GM18868 (cell line): ENCODE data around the gene LYG2.
"Not testable (repeated sequence)": the region's sequence is repeated elsewhere in the genome, so short reads cannot be mapped to it uniquely, and the experiment has no call there.

Experiments used
- ATAC-seq: cut with Tn5 transposase; IDR thresholded peaks from one replicate; pipeline ENCODE4 v1.9.1; 2021; ENCODE audit warnings: mild to moderate bottlenecking, moderate library complexity; ENCODE audit not compliant: unreplicated experiment

The LYG2 gene, protein sequence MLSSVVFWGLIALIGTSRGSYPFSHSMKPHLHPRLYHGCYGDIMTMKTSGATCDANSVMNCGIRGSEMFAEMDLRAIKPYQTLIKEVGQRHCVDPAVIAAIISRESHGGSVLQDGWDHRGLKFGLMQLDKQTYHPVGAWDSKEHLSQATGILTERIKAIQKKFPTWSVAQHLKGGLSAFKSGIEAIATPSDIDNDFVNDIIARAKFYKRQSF

DNA sequence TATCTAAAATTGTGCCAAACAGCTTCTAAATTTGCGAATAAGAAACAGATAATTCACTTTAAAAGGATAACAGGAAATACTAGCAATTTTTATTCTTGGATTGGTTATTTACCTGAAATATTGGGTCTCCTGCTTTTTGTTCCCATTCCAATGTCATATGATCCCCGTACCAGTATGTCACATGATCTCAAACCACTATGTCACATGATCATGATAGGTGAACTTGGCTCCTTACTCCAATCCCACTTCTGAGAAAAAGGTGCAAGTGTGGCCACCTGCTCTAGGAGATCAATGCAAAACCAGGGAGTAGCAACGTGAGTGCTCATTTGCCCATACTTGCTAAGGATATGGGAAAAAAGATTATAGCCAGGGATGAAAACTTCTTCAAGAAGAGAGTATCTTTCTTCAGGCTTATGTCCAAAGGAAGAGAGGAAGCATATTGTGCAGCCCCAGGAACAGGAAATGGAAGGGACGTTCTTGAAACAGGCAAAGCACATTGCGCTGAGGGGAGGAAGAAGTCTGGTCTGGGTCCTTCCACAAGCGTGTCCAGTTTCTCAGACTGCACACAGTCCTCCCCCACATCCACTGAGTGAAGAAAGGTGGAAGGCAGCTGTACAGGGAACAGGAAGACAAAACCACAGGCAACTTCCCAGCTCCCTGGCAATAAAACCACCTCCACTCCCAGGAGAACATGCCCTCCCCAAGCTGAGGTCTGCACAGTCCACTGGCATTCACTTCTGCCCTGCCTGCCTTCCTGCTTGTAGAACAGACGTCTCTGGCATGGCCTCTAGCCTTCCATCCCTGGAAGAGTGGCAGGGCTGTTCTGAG is at the start of gene LYG2:
TSS of gene LYG2 (minus strand) at position 176 of the 828 bp plus-strand sequence. CDS start 1,406 bp downstream, outside the sequence.
- ATAC-seq = no peak

DNA sequence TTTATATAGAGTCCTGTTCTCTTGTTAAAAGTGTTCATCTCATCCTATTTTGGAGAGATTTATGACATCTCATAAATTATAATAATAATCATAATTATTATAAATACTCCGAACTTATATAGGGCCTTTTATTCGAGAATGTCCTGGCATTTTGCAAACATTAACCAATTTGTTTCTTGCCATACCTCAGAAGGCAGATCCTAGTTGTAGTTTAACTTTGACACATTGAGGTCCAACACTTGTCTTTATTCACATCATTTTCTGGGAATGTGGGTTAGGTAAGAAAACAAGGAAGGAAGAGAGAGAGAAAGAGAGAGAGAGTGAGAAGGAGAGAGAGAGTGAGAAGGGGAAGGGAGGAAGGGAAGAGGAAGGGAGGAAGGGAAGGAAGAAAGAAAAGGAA is 45.6 kb upstream of the LYG2 start, which contains the start of gene LYG1:
TSS of gene LYG1 (minus strand) at position 101 of the 400 bp plus-strand sequence. CDS start 5,527 bp downstream, outside the sequence.
- not testable (repeated sequence) for ATAC-seq

DNA sequence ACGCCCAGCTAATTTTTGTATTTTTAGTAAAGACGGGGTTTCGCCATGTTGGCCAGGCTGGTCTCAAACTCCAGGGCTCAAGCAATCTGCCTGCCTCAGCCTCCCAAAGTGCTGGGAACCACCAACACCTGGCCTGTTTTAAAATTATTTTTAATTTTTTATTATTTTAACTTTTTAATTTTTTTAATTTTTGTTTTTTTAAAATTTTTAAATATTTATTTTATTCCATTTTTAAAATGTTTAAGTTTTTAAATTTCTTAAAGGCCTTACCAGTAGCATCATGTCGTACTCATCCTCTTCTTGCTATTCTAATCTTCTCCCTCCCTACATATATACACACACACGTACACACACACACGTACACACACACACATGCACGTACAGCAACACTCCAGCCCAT is 44.1 kb upstream of the LYG2 start:
- ATAC-seq = no peak

DNA sequence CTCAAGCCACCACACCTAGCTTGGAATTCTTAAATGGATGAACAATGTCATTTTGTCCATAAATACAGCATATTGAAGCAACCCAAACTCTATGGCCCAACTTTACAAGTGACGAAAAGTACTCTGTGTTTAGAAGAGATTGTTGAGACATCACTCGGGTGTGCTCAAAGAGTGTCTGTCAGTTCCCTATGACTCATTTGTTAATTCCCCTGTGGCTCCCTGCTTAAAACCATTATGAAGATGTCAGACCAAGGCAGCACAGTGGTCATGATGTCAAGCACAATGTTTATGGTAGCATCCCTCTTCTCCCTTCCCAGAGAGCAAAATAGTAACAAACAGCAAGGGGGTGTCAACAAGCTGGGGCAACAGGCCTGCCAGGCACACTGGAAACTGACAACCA is 42.5 kb upstream of the LYG2 start:
- ATAC-seq = no peak

DNA sequence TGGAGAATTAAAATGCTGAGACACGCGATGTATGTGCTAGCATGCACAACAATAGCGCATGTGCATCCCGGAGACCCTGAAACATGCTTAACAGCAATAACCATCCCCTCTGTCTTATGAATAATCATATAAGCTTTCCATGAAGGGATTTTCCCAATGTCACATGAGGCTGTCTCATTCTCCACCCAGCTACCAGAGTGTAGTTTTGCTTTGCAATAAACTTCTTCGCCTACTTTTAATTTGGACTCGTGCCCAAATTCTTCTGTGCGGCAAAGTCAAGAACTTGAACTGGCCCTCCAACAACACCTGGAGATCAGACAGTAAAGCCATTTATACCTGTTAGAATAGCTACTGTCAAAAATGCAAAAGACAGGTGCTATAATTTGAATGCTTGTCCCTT is 30.1 kb upstream of the LYG2 start:
- no peak for ATAC-seq

DNA sequence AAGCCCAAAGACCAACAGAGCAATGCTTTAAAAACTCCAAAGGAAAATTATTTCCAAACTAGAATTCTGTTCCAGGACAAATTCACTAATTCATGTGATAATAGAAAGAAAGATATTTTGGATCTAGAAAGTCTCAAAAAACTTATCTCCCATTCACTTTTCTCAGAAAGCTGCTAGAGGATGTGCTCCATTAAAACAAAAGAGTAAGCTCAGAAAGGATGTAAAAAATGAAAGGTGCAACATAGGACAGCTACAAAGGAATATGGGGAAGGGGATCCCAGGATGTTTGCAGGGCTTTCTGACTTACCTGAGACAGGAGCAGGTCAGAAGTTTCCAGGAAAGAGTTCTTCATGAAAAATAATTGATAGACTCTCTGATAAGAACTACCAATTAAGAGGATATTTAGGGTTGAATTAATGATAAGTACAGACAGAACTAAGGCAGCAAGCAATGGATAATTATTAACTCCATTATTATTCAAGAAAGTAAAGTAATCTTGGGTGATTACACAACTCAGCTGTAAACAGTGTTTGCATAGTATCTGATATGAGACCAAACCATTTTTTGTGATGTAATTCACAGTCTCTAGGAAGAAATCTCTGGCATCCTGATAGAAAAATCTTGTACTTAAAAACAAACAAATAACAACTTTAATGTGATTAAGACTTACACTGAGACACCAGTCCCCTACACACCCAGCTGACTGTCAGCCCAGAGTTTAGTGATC is 24.7 kb upstream of the LYG2 start:
- no peak for ATAC-seq

DNA sequence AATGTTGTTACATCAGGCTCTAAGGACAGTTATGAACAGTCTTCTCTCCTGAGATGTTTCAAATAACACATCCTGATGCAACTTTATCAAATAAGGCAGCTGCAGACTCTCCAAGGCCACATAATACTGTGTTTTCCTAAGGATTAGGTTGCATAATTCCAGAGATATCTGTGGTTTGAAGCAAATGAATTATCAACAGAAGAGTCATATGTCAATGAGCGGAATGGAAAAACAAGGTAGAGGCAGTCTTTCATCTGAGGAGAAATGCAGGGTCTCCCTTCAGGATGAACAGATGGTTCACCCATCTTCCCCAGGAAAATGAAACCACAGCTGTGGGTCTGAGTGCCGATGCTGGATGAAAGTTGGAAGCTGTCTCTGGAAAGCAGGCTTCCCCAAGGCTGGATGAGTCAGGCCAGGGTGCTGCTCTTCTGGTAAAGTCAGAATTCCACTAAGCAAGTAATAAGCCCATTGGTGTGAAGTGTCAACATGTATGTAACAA is 23.4 kb upstream of the LYG2 start:
- ATAC-seq = no peak

DNA sequence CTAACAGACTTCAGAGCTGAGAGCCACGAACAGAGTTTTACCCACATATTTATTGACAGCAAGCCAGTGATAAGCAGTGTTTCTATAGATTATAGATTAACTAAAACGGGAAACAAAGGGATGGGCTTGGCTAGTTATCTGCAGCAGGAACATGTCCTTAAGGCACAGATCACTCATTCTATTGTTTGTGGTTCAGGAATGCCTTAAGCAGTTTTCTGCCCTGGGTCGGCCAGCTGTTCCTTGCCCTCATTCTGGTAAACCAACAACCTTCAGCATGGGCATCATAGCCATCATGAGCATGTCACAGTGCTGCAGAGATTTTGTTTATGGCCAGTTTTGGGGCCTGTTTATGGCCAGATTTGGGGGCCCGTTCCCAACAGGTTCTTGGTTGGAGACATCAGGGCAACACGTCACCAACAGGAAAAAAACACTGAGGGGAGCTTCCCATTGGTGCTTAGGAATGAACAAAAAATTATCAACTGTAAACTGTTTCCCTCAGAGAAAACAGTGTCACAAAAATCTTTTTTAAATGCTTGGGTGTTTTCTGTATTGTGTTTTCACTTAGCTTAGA is 22.8 kb upstream of the LYG2 start:
- ATAC-seq = not testable (repeated sequence)

DNA sequence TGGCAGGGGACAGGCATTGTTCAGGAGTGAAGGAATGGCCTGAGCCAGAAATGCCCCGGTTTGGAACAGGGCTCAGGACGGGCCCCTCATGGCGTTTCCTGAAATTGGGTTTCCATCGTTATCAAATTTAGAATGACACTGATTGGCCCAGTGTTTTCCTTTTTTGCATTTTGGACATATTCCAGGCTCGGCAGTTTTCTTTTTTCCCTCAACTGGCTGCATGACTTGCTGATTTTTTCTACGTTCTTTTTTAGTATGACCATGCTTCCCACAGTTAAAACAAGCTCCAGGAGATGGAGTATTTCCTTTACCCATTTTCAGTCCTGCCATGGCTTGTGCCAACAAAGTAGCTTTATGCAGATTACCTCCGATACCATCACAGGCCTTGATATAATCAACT is 20.4 kb upstream of the LYG2 start:
- no peak for ATAC-seq

DNA sequence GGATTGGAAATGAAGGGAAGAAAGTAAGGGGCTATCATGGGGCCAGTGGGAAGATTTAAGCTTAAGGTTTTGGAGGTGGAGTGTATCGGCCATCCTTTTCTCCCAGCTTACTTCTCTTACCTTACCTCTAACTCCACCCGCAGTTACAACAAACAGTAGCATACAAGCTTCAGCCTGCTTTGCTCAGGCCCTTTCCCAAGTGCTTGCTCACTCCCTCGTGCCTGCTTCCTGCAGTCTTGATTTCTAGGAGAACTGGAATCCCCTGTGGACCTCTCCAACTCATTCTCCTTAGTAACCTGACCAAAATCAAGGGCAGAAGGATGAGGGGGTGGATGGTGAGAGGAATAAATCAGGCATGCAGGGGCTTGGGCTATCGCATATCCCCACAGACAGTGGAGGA is 5.8 kb upstream of the LYG2 start:
- no peak for ATAC-seq

DNA sequence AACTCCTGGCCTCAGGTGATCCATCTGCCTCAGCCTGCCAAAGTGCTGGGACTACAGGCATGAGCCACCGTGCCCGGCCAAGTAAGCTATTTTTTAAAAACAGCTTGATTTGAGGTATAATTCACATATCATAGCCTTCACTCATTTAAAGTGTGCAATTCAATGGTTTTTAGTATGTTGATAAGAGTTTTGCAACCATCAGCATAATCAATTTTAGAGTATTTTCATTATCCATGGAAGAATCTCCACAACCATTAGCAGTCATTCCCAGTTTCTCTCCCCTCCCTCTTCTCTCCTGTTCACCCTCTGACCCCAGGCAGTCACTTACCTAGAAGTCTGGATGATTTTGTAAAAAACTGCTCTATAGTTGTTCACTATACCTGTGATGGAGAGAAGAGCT is 4.7 kb upstream of the LYG2 start:
- ATAC-seq = no peak

DNA sequence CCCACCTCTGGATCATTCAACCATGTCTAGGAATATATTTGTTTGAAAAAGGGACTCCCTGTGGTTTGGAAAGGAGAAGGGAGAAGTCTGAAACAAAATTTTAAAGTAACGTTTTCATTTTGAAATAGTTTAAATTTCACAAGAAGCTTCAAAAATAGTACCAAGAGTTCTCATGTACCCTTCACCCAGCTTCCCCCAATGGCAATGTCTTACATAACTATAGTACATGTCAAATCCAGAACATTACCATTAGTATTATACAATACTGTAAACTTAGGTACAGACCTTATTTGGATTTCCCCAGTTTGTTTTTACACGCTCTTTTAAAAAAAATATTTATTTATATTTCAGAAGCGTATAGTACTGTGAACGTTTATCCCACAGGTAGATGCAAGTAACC is 4.0 kb upstream of the LYG2 start:
- no peak for ATAC-seq

DNA sequence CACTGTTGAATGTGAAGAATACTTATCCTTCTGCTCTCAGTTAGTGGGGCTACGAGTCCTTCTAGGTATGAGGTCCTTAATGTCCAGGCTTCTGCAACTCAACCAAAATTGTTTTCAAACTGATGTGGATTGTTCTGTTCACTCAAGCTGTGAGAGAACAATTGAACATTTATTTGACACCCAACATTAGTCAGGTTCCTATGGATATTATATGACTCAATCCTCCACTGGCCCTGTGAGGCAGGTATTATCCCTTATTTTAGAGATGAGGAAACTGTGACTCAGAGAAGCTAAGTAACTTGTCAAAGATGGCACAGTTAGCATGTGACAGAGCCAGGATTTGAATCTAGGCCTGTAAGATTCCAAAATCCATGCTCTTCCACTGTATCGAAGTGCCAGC is 1.2 kb upstream of the LYG2 start:
- no peak for ATAC-seq

DNA sequence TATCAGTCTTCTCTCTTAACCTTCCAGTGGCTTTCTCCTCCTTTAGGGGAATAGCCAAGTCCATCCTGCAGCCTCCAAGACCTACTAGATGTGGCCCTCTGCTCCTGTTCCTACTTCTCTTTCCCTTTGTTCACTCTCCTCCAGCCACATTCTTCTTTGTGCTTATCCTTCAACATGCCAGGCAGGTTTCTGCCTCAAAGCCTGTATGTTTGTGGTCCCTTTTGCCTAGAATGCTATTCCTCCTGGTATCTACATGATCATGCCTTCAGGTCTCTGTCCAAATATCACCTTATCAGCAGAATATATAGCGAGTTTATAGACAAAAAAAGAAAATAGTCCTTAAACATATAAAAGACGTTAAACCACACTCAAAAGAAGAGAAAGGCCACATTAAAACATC is 5.5 kb downstream of the LYG2 start:
- no peak for ATAC-seq

DNA sequence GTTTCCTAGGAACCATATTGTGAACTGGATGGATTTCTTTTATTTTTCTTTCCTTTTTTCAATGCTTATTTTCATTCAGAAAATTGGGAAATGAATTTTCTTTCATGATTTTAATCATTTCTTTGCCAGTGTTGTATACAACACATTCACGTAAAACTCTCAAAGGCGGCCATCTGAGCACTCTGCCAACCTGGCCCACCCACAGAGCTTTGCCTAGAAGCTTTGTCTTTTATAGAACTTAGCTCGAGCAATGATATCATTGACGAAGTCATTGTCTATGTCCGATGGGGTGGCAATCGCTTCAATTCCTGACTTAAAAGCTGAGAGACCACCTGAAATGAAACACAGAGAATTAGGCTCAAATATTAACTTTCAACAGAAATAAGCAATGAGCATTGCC is 13.3 kb downstream of the LYG2 start:
- no peak for ATAC-seq

DNA sequence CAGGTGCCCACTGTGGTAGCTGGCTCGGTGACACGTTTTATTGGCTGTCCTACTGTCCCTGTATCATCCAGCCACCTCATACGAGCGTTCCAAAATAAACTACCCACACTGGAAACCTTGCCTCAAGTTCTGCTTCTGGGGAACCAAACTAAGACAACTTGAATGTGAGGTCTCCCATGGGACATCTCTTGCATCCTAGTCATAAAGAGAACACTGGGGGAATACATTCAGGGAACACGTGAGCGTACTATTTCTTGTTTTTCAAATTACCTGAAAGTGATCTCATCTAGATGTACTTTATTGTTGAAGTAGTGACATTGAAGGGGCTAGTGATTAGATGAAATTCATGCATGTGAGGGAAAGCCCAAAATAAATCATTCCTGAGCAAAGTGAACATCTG is 15.0 kb downstream of the LYG2 start:
- ATAC-seq = no peak

DNA sequence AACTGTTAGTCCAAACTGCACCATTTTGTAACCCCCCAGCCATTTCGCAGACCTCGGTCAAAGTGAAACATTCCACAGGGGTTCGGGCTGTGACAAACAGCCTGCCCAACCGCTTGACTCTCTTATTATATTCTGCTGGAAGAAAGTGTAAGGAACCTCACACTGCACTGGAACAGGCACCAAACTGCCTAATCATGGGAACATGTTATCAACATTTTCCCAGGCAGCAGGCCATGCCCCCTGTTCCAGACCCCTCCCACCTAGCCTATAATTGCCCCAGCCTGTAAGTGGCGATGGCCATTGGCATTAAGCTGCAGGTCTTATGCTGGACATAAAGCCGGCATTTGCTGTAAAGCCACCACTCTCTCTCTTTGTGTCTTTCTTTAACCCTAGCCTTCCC is 16.9 kb downstream of the LYG2 start:
- no peak for ATAC-seq

DNA sequence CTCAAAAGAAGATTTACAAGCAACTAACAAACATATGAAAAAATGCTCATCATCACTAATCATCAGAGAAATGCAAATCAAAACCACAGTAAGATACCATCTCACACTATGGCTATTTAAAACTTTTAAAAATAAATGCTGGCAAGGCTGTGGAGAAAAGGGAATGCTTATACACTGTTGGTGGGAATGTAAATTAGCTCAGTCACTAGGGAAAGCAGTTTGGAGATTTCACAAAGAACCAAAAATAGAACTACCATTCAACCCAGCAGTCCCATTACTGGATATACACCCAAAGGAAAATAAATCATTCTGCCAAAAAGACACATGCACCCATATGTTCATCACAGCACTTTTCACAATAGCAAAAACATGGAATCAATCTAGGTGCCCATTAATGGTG is 22.3 kb downstream of the LYG2 start:
- ATAC-seq = not testable (repeated sequence)

DNA sequence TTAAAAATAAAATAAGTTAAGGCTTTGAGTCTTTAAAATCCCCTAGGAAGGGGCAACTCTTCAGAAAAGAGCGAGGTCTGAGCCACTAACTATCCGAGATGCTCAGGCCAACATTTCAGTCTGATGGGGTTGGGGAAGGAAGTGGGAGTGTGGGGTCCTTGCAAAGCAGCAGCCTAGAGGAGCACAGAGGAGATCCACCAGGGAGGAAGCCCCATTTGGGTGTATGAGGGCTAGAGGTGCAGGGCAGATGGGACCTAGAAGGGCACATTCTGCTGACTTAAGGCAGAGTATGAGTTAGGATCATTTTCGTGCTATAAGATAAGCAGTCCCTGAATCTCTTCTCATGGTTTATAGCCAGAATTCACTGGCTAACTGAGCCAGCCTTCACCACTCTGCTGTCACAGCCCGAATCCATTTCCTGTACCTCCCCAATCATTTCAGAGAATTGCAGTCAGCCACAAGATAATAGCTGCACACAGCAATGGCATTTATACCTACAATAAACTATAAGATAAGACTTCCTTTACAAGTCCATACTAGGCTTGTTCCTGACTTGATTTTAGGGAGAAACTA is 37.5 kb downstream of the LYG2 start:
- no peak for ATAC-seq

DNA sequence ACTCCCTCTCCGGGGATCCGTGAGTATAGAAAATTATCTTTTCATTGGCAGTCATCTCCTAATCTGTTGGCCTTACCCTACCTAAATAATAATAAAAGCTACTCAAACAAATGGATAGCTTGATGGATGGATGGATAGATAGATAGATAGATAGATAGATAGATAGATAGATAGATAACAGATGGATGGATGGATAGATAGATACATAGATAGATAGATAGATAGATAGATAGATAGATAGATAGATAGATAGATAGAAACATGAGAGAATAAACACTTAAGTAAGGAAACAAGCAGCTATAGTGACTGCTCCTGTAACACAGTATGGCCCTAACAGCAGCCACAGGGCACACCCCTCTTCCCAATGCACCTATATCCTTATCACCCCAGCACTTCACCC is 39.4 kb downstream of the LYG2 start:
- no peak for ATAC-seq

DNA sequence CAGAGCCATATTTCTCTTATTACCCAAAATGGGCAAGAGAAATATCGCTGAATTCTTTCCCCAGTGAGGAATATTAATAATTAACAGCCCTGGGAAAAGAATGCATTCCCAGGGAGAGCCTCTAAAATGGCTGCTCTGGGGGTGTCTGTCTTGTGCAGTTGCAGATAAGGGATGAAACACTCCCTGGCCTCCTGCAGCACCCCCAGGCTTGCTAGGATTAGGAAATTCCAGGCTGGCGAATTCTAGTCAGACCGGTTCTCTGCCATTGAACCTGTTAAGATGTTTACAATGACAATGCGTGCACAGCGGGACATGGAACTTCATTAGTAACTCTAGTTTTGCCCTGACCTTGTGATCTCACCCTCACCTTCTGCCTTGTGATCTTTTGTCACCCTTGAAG is 50.0 kb downstream of the LYG2 start:
- ATAC-seq = no peak
